GM13977 (cell line): ENCODE results near the gene PLBD2.
A peak's percentile ranks its signal among the peaks of the same experiment; 100 is the strongest.

Experiments
- DNase-seq: peaks from one replicate; pipeline ENCODE4 v3.0.0; 2012; ENCODE audit warnings: low spot score
- CTCF ChIP-seq: IDR thresholded peaks from 2 replicates; pipeline ENCODE4 v1.5.1; 2012; ENCODE audit warnings: mild to moderate bottlenecking, control low read depth; ENCODE audit not compliant: insufficient read depth; ENCODE audit errors: extremely low read depth, missing control alignments
- in situ Hi-C: fragments of 300-500 bp; cut with MboI; formaldehyde crosslinking; loops from one replicate; pipeline ENCODE4 v1.12.0; 2022; ENCODE audit warnings: low sequenced_read_pairs, low pct_unique_long_range_greater_than_20kb, mixed read lengths, inconsistent platforms; ENCODE audit not compliant: unreplicated experiment

Gene PLBD2

GRCh38 chr12:113373969-113374368, 15.6 kb downstream of the PLBD2 start:
- in situ Hi-C loops = no loop called here
- DNase-seq = no peak
- TF ChIP-seq CTCF = no peak

- DNase-seq = peak; percentile 5
- TF ChIP-seq CTCF = no peak
- in situ Hi-C loops = no loop called here
Observed at GRCh38 chr12:113374823-113375428, 16.5 kb downstream of the PLBD2 start.

GRCh38 chr12:113378291-113378690, 19.9 kb downstream of the PLBD2 start:
- TF ChIP-seq CTCF = no peak
- no peak for DNase-seq
- in situ Hi-C loops = no loop called here

GRCh38 chr12:113381220-113381619, 22.8 kb downstream of the PLBD2 start:
- in situ Hi-C loops = no loop called here
- DNase-seq = no peak
- TF ChIP-seq CTCF = no peak

GRCh38 chr12:113382206-113382605, 23.8 kb downstream of the PLBD2 start:
- DNase-seq = no peak
- TF ChIP-seq CTCF = no peak

GRCh38 chr12:113384778-113385177, 26.4 kb downstream of the PLBD2 start:
- in situ Hi-C loops = no loop called here
- no peak for TF ChIP-seq CTCF
- DNase-seq = no peak

More at GRCh38 chr12:113382206-113382605, 23.8 kb downstream of the PLBD2 start:
- in situ Hi-C loops = no loop called here
